Neutrophil (primary cell): ENCODE measurements around the gene RFX6.

Experiments
- H3K27ac ChIP-seq: fragments of 200-600 bp; sonication (generic); 2 replicates; pipeline ENCODE4 v1.5.1; 2016; ENCODE audit warnings: mild to moderate bottlenecking, moderate library complexity
- H3K27me3 ChIP-seq: fragments of 200-600 bp; sonication (generic); 2 replicates; pipeline ENCODE4 v1.6.0; 2016; ENCODE audit warnings: mild to moderate bottlenecking
- H3K36me3 ChIP-seq: fragments of 200-600 bp; sonication (generic); 2 replicates; pipeline ENCODE4 v1.5.1; 2017
- H3K4me1 ChIP-seq, 2 experiments: fragments of 200-600 bp in 1 of 2; sonication (generic) in 1 of 2; 1 replicate in 1 of 2; 2 replicates in 1 of 2; pipeline versions ENCODE4 v1.5.1 to v1.6.1; 2013 to 2016; ENCODE audit warnings: low read depth in 1 of 2, low read length in 1 of 2, mild to moderate bottlenecking in 1 of 2, moderate library complexity in 1 of 2; ENCODE audit not compliant: control insufficient read depth in 1 of 2, insufficient read depth in 1 of 2
- H3K4me3 ChIP-seq, 2 experiments: fragments of 200-600 bp in 1 of 2; sonication (generic) in 1 of 2; 1 replicate in 1 of 2; 2 replicates in 1 of 2; pipeline ENCODE4 v1.5.1; 2013 to 2016; ENCODE audit warnings: low read depth in 1 of 2, low read length in 1 of 2, mild to moderate bottlenecking in 1 of 2, moderate library complexity in 1 of 2
- H3K9me3 ChIP-seq: fragments of 200-600 bp; sonication (generic); 2 replicates; pipeline ENCODE4 v1.5.1; 2016
- CTCF ChIP-seq: fragments of 200-600 bp; sonication (generic); IDR thresholded peaks from 2 replicates; pipeline ENCODE4 v1.5.1; 2016; ENCODE audit warnings: antibody characterized with exemption

RFX6 gene

GRCh38 chr6:116887168-116887567, 10.1 kb downstream of the RFX6 start:
- Histone ChIP-seq H3K27me3 (no peaks in the 10 kb centered on the region), H3K27ac (no peak overlapping the region), H3K9me3 (no peaks in the 10 kb centered on the region), H3K4me1 (no peaks in the 10 kb centered on the region), H3K36me3 (no peaks in the 10 kb centered on the region), H3K4me3 (no peak overlapping the region)
- no peak for TF ChIP-seq CTCF

DNA sequence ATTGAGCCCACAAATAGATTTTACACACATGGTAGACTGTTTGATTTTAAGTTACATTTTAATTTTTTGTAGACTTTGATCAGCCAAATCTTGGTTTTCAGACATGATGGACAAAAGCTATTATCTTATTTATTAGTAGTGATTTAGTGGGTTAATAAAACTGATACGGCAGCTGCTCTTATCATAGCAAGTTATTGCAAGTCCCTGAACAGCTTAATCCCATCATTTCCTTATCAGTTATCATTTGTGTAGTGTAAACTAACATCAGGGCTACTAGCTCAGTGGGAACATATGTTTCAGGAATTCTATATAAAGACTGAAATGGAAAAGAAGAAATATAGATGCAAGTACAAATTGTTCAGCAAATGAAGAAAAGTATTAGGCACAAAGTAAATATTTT, 10.9 kb downstream of the RFX6 start:
- Histone ChIP-seq H3K4me3 (no peak overlapping the region), H3K9me3 (no peaks in the 10 kb centered on the region), H3K36me3 (no peaks in the 10 kb centered on the region), H3K27ac (no peak overlapping the region), H3K4me1 (no peaks in the 10 kb centered on the region), H3K27me3 (no peaks in the 10 kb centered on the region)
- no peak for TF ChIP-seq CTCF

GRCh38 chr6:116888732-116889360, 11.8 kb downstream of the RFX6 start:
- no peak overlapping the region for H3K4me3 ChIP-seq
- H3K36me3 ChIP-seq: no peaks in the 10 kb centered on the region
- no peak for TF ChIP-seq CTCF
- H3K4me1 ChIP-seq: no peaks in the 10 kb centered on the region
- H3K27me3 ChIP-seq: no peaks in the 10 kb centered on the region
- no peaks in the 10 kb centered on the region for H3K9me3 ChIP-seq
- no peak overlapping the region for H3K27ac ChIP-seq

GRCh38 chr6:116894669-116895068, 17.6 kb downstream of the RFX6 start:
- TF ChIP-seq CTCF: no peak
- Histone ChIP-seq H3K27me3 (no peaks in the 10 kb centered on the region), H3K36me3 (no peaks in the 10 kb centered on the region), H3K4me3 (no peak overlapping the region), H3K4me1 (no peaks in the 10 kb centered on the region), H3K9me3 (no peaks in the 10 kb centered on the region), H3K27ac (no peak overlapping the region)

- no peak overlapping the region for H3K4me3 ChIP-seq
- TF ChIP-seq CTCF: no peak
- H3K36me3 ChIP-seq: no peaks in the 10 kb centered on the region
- H3K9me3 ChIP-seq: no peaks in the 10 kb centered on the region
- H3K27me3 ChIP-seq: no peaks in the 10 kb centered on the region
- H3K4me1 ChIP-seq: no peaks in the 10 kb centered on the region
- H3K27ac ChIP-seq: no peak overlapping the region
Observed at GRCh38 chr6:116895935-116896334, 18.9 kb downstream of the RFX6 start.

DNA sequence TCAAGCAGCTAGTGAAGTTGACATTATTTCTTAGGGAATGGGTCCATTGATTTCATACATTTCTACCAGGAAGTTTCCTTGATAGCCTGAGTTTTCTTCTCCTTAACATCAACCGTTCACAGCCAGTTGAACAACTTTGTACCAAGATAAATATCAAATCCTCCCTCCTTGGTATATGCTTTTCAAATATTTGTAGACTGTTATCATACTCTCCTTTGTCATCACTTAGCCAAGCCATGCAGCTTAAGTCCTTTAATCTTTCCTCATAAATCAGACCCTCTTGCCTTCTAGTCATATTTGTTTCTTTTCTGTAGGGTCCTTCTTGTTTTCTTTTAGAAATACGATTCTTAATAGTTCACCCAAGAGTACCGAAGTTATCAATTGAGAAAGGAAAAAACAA, 25.6 kb downstream of the RFX6 start:
- no peak overlapping the region for H3K27ac ChIP-seq
- no peaks in the 10 kb centered on the region for H3K9me3 ChIP-seq
- no peaks in the 10 kb centered on the region for H3K36me3 ChIP-seq
- H3K4me1 ChIP-seq: no peaks in the 10 kb centered on the region
- H3K27me3 ChIP-seq: no peaks in the 10 kb centered on the region
- H3K4me3 ChIP-seq: no peak overlapping the region
- TF ChIP-seq CTCF: no peak
